Measurements from ENCODE around the gene KLK3. TPM values are rescaled to one million over a fixed set of nuclear protein-coding genes. Genes with fewer than 3 reads are reported as not detected.

The KLK3 gene
- total and polyA plus RNA-seq, 2 experiments from 2014 or later = 0.19 TPM; not detected in 1

GRCh38 chr19:50827476-50827875, 27.2 kb upstream of the KLK3 start:
- H3K27me3 Mint-ChIP-seq (ENCODE audit: insufficient read depth, low read depth, poor library complexity) = peaks cover 17% of the 10 kb centered on the region
- no peaks in the 10 kb centered on the region for H3K4me1 Mint-ChIP-seq
- Histone ChIP-seq H4K20me1 (replicated peaks; ENCODE audit: insufficient read depth) (no peaks in the 10 kb centered on the region), H2AFZ (no peak overlapping the region), H3K27me3 (ENCODE audit: insufficient read depth) (peaks cover 6% of the 10 kb centered on the region), H3K4me1 (ENCODE audit: insufficient read depth) (no peaks in the 10 kb centered on the region), H3K79me2 (replicated peaks; ENCODE audit: insufficient read depth) (no peaks in the 10 kb centered on the region), H3K4me3 (no peak overlapping the region), H3K36me3 (ENCODE audit: insufficient read depth) (no peaks in the 10 kb centered on the region), H3F3A (replicated peaks; ENCODE audit: low read depth) (no peaks in the 10 kb centered on the region), H3K4me2 (no peak overlapping the region), H3K9me2 (ENCODE audit: insufficient read depth) (no peaks in the 10 kb centered on the region), H3K27ac (ENCODE audit: low read depth) (no peak overlapping the region)
- no peaks in the 10 kb centered on the region for H3K36me3 Mint-ChIP-seq (ENCODE audit: low read depth)
- ATAC-seq (no peak), DNase-seq (ENCODE audit: low spot score) (no peak)
- H3K4me3 Mint-ChIP-seq = no peak overlapping the region
- no peak for TF ChIP-seq ETS1 (IDR thresholded peaks at IDR 0.05)
- TF ChIP-seq ZNF462 (CRISPR knock-in tag; IDR thresholded peaks at IDR 0.05) = no peak
- TF ChIP-seq CREB1 (CRISPR knock-in tag; IDR thresholded peaks at IDR 0.05; ENCODE audit: low read depth) = no peak
- TF ChIP-seq REST (IDR thresholded peaks at IDR 0.05; ENCODE audit: unreplicated experiment) = no peak
- TF ChIP-seq CTCF (conservative IDR thresholded peaks at IDR 0.05; ENCODE audit: low read depth in 2 of 2) = no peak
- no peak for TF ChIP-seq ZNF331 (CRISPR knock-in tag; IDR thresholded peaks at IDR 0.05; ENCODE audit: low read depth)
- TF ChIP-seq POLR2AphosphoS5 (IDR thresholded peaks at IDR 0.05; ENCODE audit: low read depth) = no peak
- no peak for TF ChIP-seq NANOG (IDR thresholded peaks at IDR 0.05; ENCODE audit: borderline replicate concordance)
- no peak for TF ChIP-seq STAT1 (IDR thresholded peaks at IDR 0.05; ENCODE audit: unreplicated experiment)
- no peak for TF ChIP-seq EZH2phosphoT487 (IDR thresholded peaks at IDR 0.05; ENCODE audit: unreplicated experiment)
- TF ChIP-seq JUNB (IDR thresholded peaks at IDR 0.05; ENCODE audit: unreplicated experiment) = no peak
- TF ChIP-seq ZNF114 (CRISPR knock-in tag; IDR thresholded peaks at IDR 0.05) = no peak
- H3K9me3 Mint-ChIP-seq = peaks cover 7% of the 10 kb centered on the region; the same call in 1 of the 3 replicates
- no peak overlapping the region for H3K27ac Mint-ChIP-seq

Data from GM23338 (cell line).